Kidney epithelial cell (primary cell): ENCODE measurements around the gene RPL10. TPM values are rescaled to one million over a fixed set of nuclear protein-coding genes. Genes with fewer than 3 reads are reported as not detected.
A peak's percentile ranks its signal among the peaks of the same experiment; 100 is the strongest.
"Not testable (repeated sequence)": the region's sequence is repeated elsewhere in the genome, so short reads cannot be mapped to it uniquely, and the experiment has no call there.

Experiments
- DNase-seq: peaks from one replicate; pipeline ENCODE4 v3.0.0-alpha.2; 2010; ENCODE audit warnings: low read depth
- H3K27me3 ChIP-seq: 2 replicates; pipeline ENCODE4 v1.6.0; 2011; ENCODE audit warnings: low read length; ENCODE audit not compliant: control insufficient read depth, insufficient read depth
- H3K36me3 ChIP-seq: 2 replicates; pipeline ENCODE4 v1.5.1; 2011; ENCODE audit warnings: low read length; ENCODE audit not compliant: control insufficient read depth, insufficient read depth
- H3K4me3 ChIP-seq: 2 replicates; pipeline ENCODE4 v1.5.1; 2011; ENCODE audit warnings: low read depth, mild to moderate bottlenecking, control low read depth, low read length
- CTCF ChIP-seq: IDR thresholded peaks from 2 replicates; pipeline ENCODE4 v1.5.1; 2011; ENCODE audit warnings: mild to moderate bottlenecking, moderate library complexity, low read length, control low read depth, inconsistent platforms; ENCODE audit not compliant: insufficient read depth, poor library complexity, severe bottlenecking
- total RNA-seq: library from RNA; depleted of rRNA; stranded (reverse); fragments of >200 nt; gene quantifications from 2 replicates; pipeline ENCODE4 v1.2.3, GENCODE V29; 2015

RPL10 gene
- total RNA-seq, 1 donor from 2014 or later = 8,307 TPM

GRCh38 chrX:154396973-154397887, 947 bp upstream of the RPL10 start:
- peaks cover 2% of the 10 kb centered on the region for H3K36me3 ChIP-seq
- H3K27me3 ChIP-seq = no peaks in the 10 kb centered on the region
- H3K4me3 ChIP-seq = peak overlapping the region; percentile 47
- DNase-seq = no peak
- TF ChIP-seq CTCF = no peak

DNA sequence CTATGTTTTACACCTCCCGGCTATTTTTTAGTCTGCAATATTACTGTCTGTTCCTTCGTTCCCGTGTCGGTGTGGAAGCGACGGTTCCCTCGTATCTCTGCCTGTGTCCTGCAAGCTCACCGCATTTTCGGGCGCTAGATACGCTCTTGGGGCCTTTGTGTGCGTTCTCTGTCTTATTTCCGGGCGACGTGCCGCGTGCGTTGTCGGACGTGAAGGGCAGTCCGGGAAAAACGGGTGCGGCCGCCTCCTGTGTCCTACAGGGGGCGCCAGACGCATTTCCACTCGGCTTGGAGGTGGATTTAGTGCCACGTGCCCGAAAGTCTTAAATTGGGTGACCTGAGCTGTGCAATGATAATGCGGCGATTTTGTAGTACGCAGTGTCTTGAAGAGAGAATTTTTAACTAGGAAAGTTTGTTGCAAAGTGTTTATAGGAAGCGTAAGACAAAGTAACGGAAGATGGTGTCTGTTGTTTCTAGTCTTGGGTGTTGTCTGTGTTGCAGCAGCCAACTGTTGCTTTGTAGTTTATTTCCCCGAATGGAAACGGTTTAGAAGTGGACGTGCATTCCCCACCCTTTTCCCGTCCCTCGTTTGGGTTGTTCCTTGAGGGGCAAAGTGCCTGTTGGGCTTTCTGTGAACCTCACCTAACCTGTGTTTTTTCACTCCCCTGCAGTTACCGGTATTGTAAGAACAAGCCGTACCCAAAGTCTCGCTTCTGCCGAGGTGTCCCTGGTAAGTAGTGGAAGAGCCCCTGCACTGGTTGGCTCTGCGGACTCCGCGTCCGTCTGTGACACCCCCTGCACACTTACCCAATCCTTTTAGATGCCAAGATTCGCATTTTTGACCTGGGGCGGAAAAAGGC, 720 bp downstream of the RPL10 start:
- no peak for DNase-seq
- Histone ChIP-seq H3K4me3 (peak overlapping the region; percentile 96), H3K36me3 (peaks cover 2% of the 10 kb centered on the region), H3K27me3 (no peaks in the 10 kb centered on the region)
- TF ChIP-seq CTCF = peak; percentile 77

DNA sequence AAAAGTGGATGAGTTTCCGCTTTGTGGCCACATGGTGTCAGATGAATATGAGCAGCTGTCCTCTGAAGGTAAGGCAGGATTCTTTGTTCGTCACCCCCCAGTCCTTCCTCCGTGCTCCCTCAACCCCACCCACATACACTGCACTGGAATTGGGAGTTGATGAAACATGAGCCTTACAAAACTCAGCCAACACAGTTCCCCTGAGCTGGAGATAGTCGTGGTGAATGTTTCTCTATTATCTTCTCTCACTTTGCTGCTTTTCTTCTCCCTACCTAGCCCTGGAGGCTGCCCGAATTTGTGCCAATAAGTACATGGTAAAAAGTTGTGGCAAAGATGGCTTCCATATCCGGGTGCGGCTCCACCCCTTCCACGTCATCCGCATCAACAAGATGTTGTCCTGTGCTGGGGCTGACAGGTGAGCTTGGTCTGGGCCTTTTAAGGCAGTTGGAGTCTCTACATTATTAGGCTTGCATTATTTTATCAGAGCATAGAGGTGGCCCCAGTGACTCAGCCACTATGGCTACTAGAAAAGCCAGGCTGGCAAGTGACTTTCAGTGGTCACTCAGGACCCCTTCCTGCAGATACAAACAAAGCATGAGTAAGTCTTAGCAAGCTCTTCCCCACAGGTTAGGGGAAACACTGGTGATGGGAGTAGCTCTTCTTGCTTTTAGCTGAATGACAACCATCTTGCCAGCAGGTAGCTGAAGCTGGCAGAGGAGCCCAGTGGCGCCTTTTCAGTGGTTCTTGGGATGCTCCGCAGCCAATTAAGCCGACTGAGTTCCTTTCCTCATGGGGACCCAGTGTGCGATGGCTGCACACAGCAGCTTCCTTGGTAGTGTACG, 1.6 kb downstream of the RPL10 start:
- peak overlapping the region; percentile 96 for H3K4me3 ChIP-seq
- TF ChIP-seq CTCF = no peak
- no peaks in the 10 kb centered on the region for H3K27me3 ChIP-seq
- no peak for DNase-seq
- peaks cover 2% of the 10 kb centered on the region for H3K36me3 ChIP-seq

DNA sequence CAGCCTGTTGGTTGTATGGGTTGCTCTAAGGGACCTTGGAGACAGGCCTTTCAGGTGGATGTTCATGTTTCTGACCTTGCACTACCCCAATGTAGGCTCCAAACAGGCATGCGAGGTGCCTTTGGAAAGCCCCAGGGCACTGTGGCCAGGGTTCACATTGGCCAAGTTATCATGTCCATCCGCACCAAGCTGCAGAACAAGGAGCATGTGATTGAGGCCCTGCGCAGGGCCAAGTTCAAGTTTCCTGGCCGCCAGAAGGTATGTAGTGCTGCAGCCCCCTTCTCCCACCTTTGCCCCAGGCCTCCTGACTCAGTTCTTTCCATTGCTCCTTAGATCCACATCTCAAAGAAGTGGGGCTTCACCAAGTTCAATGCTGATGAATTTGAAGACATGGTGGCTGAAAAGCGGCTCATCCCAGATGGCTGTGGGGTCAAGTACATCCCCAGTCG, 2.2 kb downstream of the RPL10 start:
- not testable (repeated sequence) for H3K36me3 ChIP-seq, H3K4me3 ChIP-seq, H3K27me3 ChIP-seq, DNase-seq

DNA sequence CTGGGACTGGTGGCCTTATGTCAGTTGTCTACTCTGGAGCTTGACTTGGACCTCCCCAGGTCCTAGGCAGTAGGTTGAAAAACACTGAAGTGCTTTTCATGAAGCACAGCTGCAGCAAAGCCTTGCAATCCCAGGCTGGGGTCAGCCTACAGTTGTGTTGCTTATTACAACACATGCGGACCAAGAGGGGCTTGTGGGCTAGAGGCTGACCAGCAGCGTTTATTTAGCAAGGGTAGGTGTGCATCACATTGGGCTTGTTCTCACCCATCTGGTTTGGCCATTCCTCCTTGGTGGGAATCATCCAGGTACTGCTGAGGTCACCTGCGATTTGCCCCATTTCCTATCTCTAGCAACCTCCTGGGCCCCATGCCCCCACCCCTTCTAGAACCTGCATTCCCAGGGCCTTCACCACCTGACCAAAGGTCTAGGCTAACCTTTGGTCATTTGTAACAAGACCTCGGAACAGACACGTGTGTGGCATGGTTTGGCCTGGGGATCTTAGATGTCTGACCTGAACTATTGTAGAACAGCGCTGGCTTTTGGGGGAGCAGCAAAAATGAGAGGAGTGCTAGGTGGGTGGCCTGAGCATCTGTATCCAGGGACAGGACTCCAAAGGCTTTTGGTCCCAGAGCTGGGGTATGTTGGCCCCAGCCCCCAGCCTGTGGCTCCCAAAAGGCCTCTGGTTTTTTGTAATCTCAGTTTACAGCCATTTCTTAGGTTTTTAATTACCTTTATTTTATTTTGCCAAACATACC, 3.0 kb downstream of the RPL10 start:
- no peak for DNase-seq
- no peak for TF ChIP-seq CTCF
- Histone ChIP-seq H3K36me3 (peaks cover 2% of the 10 kb centered on the region), H3K4me3 (no peak overlapping the region), H3K27me3 (no peaks in the 10 kb centered on the region)
